H1 (cell line): ENCODE data around the gene SLC35E3. TPM values are rescaled to one million over a fixed set of nuclear protein-coding genes. Genes with fewer than 3 reads are reported as not detected.

Experiments
- CTCF ChIA-PET: fragments of 300-600 bp; sonication (Branson Sonifier 250); formaldehyde crosslinking; loops from one replicate; lab custom pipeline; 2021; ENCODE audit not compliant: partially characterized antibody; lab: Charles Lee
- POLR2A ChIA-PET: fragments of 300-600 bp; sonication (Branson Sonifier 250); formaldehyde crosslinking; loops from one replicate; lab custom pipeline; 2021; ENCODE audit warnings: inconsistent platforms; ENCODE audit not compliant: partially characterized antibody; lab: Charles Lee
- DNase-seq, 2 experiments: peaks; one replicate each; pipeline versions ENCODE4 v3.0.0 to v3.0.0-alpha.2; 2010 to 2022; ENCODE audit warnings: low spot score in 2 of 2, low read depth in 1 of 2, mixed read lengths in 1 of 2
- FAIRE-seq: peaks from 2 replicates; lab custom pipeline; 2011; peaks lifted over from hg19 to GRCh38; lab: Jason Lieb, UNC
- H2AFZ ChIP-seq: 2 replicates; pipeline ENCODE4 v1.8.1; 2012; ENCODE audit warnings: low read length, inconsistent platforms
- H2AK5ac ChIP-seq: 2 replicates; pipeline ENCODE4 v1.6.1; 2013; ENCODE audit warnings: low read depth, low read length
- H2BK120ac ChIP-seq: replicated peaks from 2 replicates; pipeline ENCODE3; 2013; ENCODE audit warnings: low read depth, low read length, inconsistent platforms
- H2BK12ac ChIP-seq: 2 replicates; pipeline ENCODE4 v1.6.1; 2013; ENCODE audit warnings: low read depth, low read length
- H2BK15ac ChIP-seq: 2 replicates; pipeline ENCODE4 v1.6.1; 2013; ENCODE audit warnings: low read length
- H2BK20ac ChIP-seq: 2 replicates; pipeline ENCODE4 v1.6.1; 2013; ENCODE audit warnings: low read length
- H2BK5ac ChIP-seq: 2 replicates; pipeline ENCODE4 v1.6.1; 2013; ENCODE audit warnings: low read depth, low read length
- H3K14ac ChIP-seq: 2 replicates; pipeline ENCODE4 v1.6.1; 2013; ENCODE audit warnings: inconsistent platforms; ENCODE audit not compliant: insufficient read length
- H3K18ac ChIP-seq: 2 replicates; pipeline ENCODE4 v1.6.1; 2013; ENCODE audit warnings: low read length; ENCODE audit errors: extremely low read depth
- H3K23ac ChIP-seq: 2 replicates; pipeline ENCODE4 v1.6.1; 2013; ENCODE audit warnings: inconsistent platforms; ENCODE audit not compliant: insufficient read length
- H3K23me2 ChIP-seq: 2 replicates; pipeline ENCODE4 v1.6.1; 2013; ENCODE audit warnings: low read depth, low read length
- H3K27ac ChIP-seq: 2 replicates; pipeline ENCODE4 v1.6.1; 2011; ENCODE audit warnings: low read depth, low read length, inconsistent platforms
- H3K27me3 ChIP-seq, 4 experiments: replicated peaks in 1 of 4; 1 replicate in 1 of 4; 2 replicates in 3 of 4; pipeline versions ENCODE4 v1.6.1 to v1.8.1; 2011 to 2013; ENCODE audit warnings: low read length in 3 of 4, mild to moderate bottlenecking in 3 of 4, inconsistent platforms in 2 of 4, mixed read lengths in 2 of 4, moderate library complexity in 1 of 4; ENCODE audit not compliant: control insufficient read depth in 3 of 4, insufficient read depth in 3 of 4; ENCODE audit errors: extremely low read depth in 1 of 4
- H3K36me3 ChIP-seq, 4 experiments: 2 replicates each; pipeline versions ENCODE4 v1.6.1 to v1.8.1; 2011 to 2013; ENCODE audit warnings: mild to moderate bottlenecking in 4 of 4, low read length in 3 of 4, moderate library complexity in 2 of 4, control low read depth in 1 of 4, inconsistent platforms in 1 of 4; ENCODE audit not compliant: insufficient read depth in 4 of 4, control insufficient read depth in 2 of 4
- H3K4ac ChIP-seq: replicated peaks from 2 replicates; pipeline ENCODE3; 2013; ENCODE audit warnings: low read length, low read depth, mixed read lengths, inconsistent platforms; ENCODE audit not compliant: insufficient read length
- H3K4me1 ChIP-seq, 4 experiments: replicated peaks in 1 of 4; 1 replicate in 1 of 4; 2 replicates in 3 of 4; pipeline versions ENCODE4 v1.6.1 to v1.8.1; 2011 to 2013; ENCODE audit warnings: low read length in 3 of 4, inconsistent platforms in 2 of 4, mixed read lengths in 1 of 4; ENCODE audit not compliant: insufficient read depth in 4 of 4, control insufficient read depth in 3 of 4
- H3K4me2 ChIP-seq, 2 experiments: 2 replicates each; pipeline versions ENCODE4 v1.6.1 to v1.8.1; 2011 to 2013; ENCODE audit warnings: low read depth in 2 of 2, low read length in 2 of 2, control low read depth in 1 of 2, inconsistent platforms in 1 of 2, mild to moderate bottlenecking in 1 of 2; ENCODE audit not compliant: insufficient read depth in 1 of 2
- H3K4me3 ChIP-seq, 4 experiments: fragments of 200-600, 300-600 bp in 1 of 4; sonication (generic), shearing (Covaris generic), sonication (Bioruptor Twin) in 1 of 4; 2 replicates each; pipeline versions ENCODE4 v1.5.1 to v1.8.1; 2011 to 2016; ENCODE audit warnings: low read length in 4 of 4, low read depth in 3 of 4, control low read depth in 2 of 4, inconsistent platforms in 2 of 4, mild to moderate bottlenecking in 2 of 4, mixed read lengths in 1 of 4, moderate library complexity in 1 of 4; ENCODE audit not compliant: insufficient read depth in 2 of 4; ENCODE audit errors: extremely low read depth in 1 of 4
- H3K56ac ChIP-seq: replicated peaks from 2 replicates; pipeline ENCODE3; 2013; ENCODE audit warnings: low read depth, mild to moderate bottlenecking, mixed read lengths, low read length, inconsistent platforms; ENCODE audit not compliant: insufficient read length
- H3K79me1 ChIP-seq: 2 replicates; pipeline ENCODE4 v1.6.1; 2013; ENCODE audit warnings: low read depth, low read length, control low read depth
- H3K79me2 ChIP-seq, 2 experiments: 2 replicates each; pipeline versions ENCODE4 v1.6.1 to v1.8.1; 2012 to 2013; ENCODE audit warnings: low read length in 2 of 2, mild to moderate bottlenecking in 2 of 2, inconsistent platforms in 1 of 2; ENCODE audit not compliant: insufficient read depth in 2 of 2, control insufficient read depth in 1 of 2
- H3K9ac ChIP-seq, 4 experiments: replicated peaks in 1 of 4; 1 replicate in 1 of 4; 2 replicates in 3 of 4; pipeline versions ENCODE4 v1.6.1 to v1.8.1; 2011 to 2013; ENCODE audit warnings: low read depth in 3 of 4, low read length in 3 of 4, control low read depth in 2 of 4, mild to moderate bottlenecking in 2 of 4, moderate library complexity in 2 of 4, inconsistent platforms in 1 of 4; ENCODE audit errors: extremely low read depth in 1 of 4
- H3K9me3 ChIP-seq, 2 experiments: 2 replicates each; pipeline versions ENCODE4 v1.6.1 to v1.8.1; 2012 to 2013; ENCODE audit warnings: mild to moderate bottlenecking in 2 of 2, moderate library complexity in 2 of 2, control low read depth in 1 of 2, inconsistent platforms in 1 of 2, low read depth in 1 of 2, low read length in 1 of 2, mixed read lengths in 1 of 2; ENCODE audit not compliant: insufficient read depth in 2 of 2
- H4K20me1 ChIP-seq, 2 experiments: replicated peaks in 1 of 2; 2 replicates each; pipeline versions ENCODE3 to v1.8.1; 2011 to 2013; ENCODE audit warnings: inconsistent platforms in 2 of 2, low read length in 2 of 2, mild to moderate bottlenecking in 1 of 2; ENCODE audit not compliant: insufficient read depth in 2 of 2, control insufficient read depth in 1 of 2
- H4K5ac ChIP-seq: 2 replicates; pipeline ENCODE4 v1.6.1; 2013; ENCODE audit warnings: low read length, low read depth, mixed read lengths, inconsistent platforms; ENCODE audit not compliant: insufficient read length
- H4K8ac ChIP-seq: 2 replicates; pipeline ENCODE4 v1.8.0; 2013; ENCODE audit warnings: mild to moderate bottlenecking, moderate library complexity, low read length, inconsistent platforms; ENCODE audit not compliant: insufficient read depth; ENCODE audit errors: extremely low read depth
- H4K91ac ChIP-seq: replicated peaks from 2 replicates; pipeline ENCODE3; 2013; ENCODE audit warnings: low read length, mixed read lengths, inconsistent platforms; ENCODE audit not compliant: insufficient read length
- ATF2 ChIP-seq: IDR thresholded peaks from 2 replicates; pipeline ENCODE4 v1.6.1; 2012; ENCODE audit warnings: low read length, inconsistent platforms
- CHD2 ChIP-seq: IDR thresholded peaks from 2 replicates; pipeline ENCODE4 v1.6.1; 2012; ENCODE audit warnings: low read length, improper control_type of control experiment
- KDM1A ChIP-seq: fragments of 200-600, 300-600 bp; sonication (generic); IDR thresholded peaks from 2 replicates; pipeline ENCODE4 v1.7.1; 2016; ENCODE audit warnings: mild to moderate bottlenecking, low read length, borderline replicate concordance
- PHF8 ChIP-seq: fragments of 200-600 bp; sonication (generic); conservative IDR thresholded peaks from 2 replicates; pipeline ENCODE4 v1.7.1; 2012; ENCODE audit warnings: low read depth, mild to moderate bottlenecking, inconsistent platforms, low read length, moderate library complexity
- POLR2AphosphoS5 ChIP-seq: IDR thresholded peaks from 2 replicates; pipeline ENCODE4 v1.6.1; 2011; ENCODE audit warnings: low read depth, low read length
- POU5F1 ChIP-seq: IDR thresholded peaks from 2 replicates; pipeline ENCODE4 v1.6.1; 2011; ENCODE audit warnings: low read depth, mild to moderate bottlenecking, low read length, moderate library complexity
- TBP ChIP-seq: IDR thresholded peaks from 2 replicates; pipeline ENCODE4 v1.6.1; 2011; ENCODE audit warnings: low read depth, low read length, improper control_type of control experiment
- YY1 ChIP-seq: IDR thresholded peaks from 2 replicates; pipeline ENCODE4 v1.6.1; 2011; ENCODE audit warnings: low read depth, mild to moderate bottlenecking, low read length
- WGBS, 2 experiments: shearing (Covaris generic) in 1 of 2; methylation state at CpG; one replicate each; pipeline versions ENCODE4 v1.1.6 to v1.1.7; 2013 to 2015; ENCODE audit warnings: low lambda C conversion rate in 2 of 2, mixed read lengths in 2 of 2, inconsistent platforms in 1 of 2, low coverage in 1 of 2, missing lambda C conversion rate in 1 of 2; ENCODE audit not compliant: insufficient replicate concordance in 2 of 2, insufficient coverage in 1 of 2, insufficient read length in 1 of 2; ENCODE audit errors: extremely low coverage in 1 of 2, missing lambda C conversion rate in 1 of 2; 5-methylcytosine and 5-hydroxymethylcytosine counted together
- polyA plus RNA-seq, 7 experiments: library from polyadenylated mRNA; depleted of rRNA in 3 of 7; stranded (reverse) in 5 of 7; unstranded in 2 of 7; fragments of >200 nt in 5 of 7; fragments of 200-250 nt in 2 of 7; gene quantifications; 1 replicate in 5 of 7; 2 replicates in 1 of 7; 4 replicates in 1 of 7; pipeline versions ENCODE4 v1.2.1 to v1.2.3, GENCODE V29; 2011 to 2013; ENCODE audit warnings: missing spikeins in 2 of 7, mixed read lengths in 2 of 7
- total RNA-seq: library from RNA; stranded (reverse); fragmentation: NEBNext Ultra II Directional; extraction: Animal tissue kit (Norgen Biotek cat#: 25700); gene quantifications from 2 replicates; pipeline ENCODE4 v1.2.1, GENCODE V29; 2021

Gene SLC35E3
- total and polyA plus RNA-seq, 2 of the 8 experiments (the other 6 are each of a cell fraction or from before 2014, with no cell fraction given), result 10.0 to 10.9 TPM

- DNase-seq (no peak), FAIRE-seq (no peak)
- peaks cover 0 to 4% of the 10 kb centered on the region in 2 experiments; a peak in 2 of 4 replicates for H3K79me2 ChIP-seq
- peaks cover 2% of the 10 kb centered on the region for H3K23me2 ChIP-seq
- no peak overlapping the region for H3K56ac ChIP-seq
- H2BK120ac ChIP-seq, result no peak overlapping the region
- no peak overlapping the region for H4K91ac ChIP-seq
- ChIA-PET POLR2A (interaction anchor here (0.5 to 2.4 kb wide), 3 partner anchors 10 to 80 kb away, joined by 3 to 6 read pairs (median 3); no protein-coding TSS in a partner anchor), CTCF (interaction anchor here (0.8 kb wide), 1 partner anchor 9 kb away, joined by 4 read pairs; no protein-coding TSS in a partner anchor)
- H3K4me3 ChIP-seq, result no peak overlapping the region
- H3K27me3 ChIP-seq, result no peaks in the 10 kb centered on the region
- H4K20me1 ChIP-seq, result no peaks in the 10 kb centered on the region
- peaks cover 3 to 12% (median 6%) of the 10 kb centered on the region in 4 experiments; a peak in 5 of 7 replicates for H3K4me1 ChIP-seq
- no peak overlapping the region for H3K14ac ChIP-seq
- no peak overlapping the region for H2AK5ac ChIP-seq
- H2BK5ac ChIP-seq, result no peak overlapping the region
- H4K8ac ChIP-seq, result no peak overlapping the region
- H3K79me1 ChIP-seq, result no peaks in the 10 kb centered on the region
- H3K4ac ChIP-seq, result no peak overlapping the region
- H3K27ac ChIP-seq, result no peak overlapping the region
- 0 out of 2 replicates have a peak overlapping the region, but pooled peaks have one; percentile 32 for H2BK20ac ChIP-seq
- peak overlapping the region; percentile 84; the same call in 1 of the 2 replicates for H2BK15ac ChIP-seq
- H2AFZ ChIP-seq, result no peak overlapping the region
- 0 out of 4 replicates have a peak overlapping the region, but pooled peaks of 1 of the 2 experiments have one; percentile 29 for H3K4me2 ChIP-seq
- no peak overlapping the region for H3K23ac ChIP-seq
- H3K9ac ChIP-seq, result no peak overlapping the region
- peak overlapping the region; percentile 48; the same call in 1 of the 2 replicates for H3K18ac ChIP-seq
- no peak overlapping the region; the same call in 1 of the 2 replicates for H2BK12ac ChIP-seq
- no peak overlapping the region for H4K5ac ChIP-seq
- H3K36me3 ChIP-seq, result peaks cover 0 to 2% (median 0%) of the 10 kb centered on the region in 4 experiments; a peak in 1 of 8 replicates
- no peaks in the 10 kb centered on the region for H3K9me3 ChIP-seq
- 89% methylated on average over 5 of the region's 5 CpGs; no CpG with 5 or more reads in 1 of the 2 experiments for WGBS, 2 experiments
- TF ChIP-seq POLR2AphosphoS5 (no peak), TBP (no peak), KDM1A (no peak), PHF8 (no peak), CHD2 (no peak), YY1 (no peak), ATF2 (no peak), POU5F1 (no peak)
Measured at GRCh38 chr12:68803948-68804656, 58.1 kb downstream of the SLC35E3 start.
